HG02970 (cell line): ENCODE results near the gene ABHD17C.
"Not testable (repeated sequence)": the region's sequence is repeated elsewhere in the genome, so short reads cannot be mapped to it uniquely, and the experiment has no call there.

Experiments used
- ATAC-seq: cut with Tn5 transposase; IDR thresholded peaks from one replicate; pipeline ENCODE4 v1.9.1; 2021; ENCODE audit warnings: mild to moderate bottlenecking, moderate library complexity, moderate number of reproducible peaks; ENCODE audit not compliant: unreplicated experiment, low FRiP score

Gene ABHD17C

DNA sequence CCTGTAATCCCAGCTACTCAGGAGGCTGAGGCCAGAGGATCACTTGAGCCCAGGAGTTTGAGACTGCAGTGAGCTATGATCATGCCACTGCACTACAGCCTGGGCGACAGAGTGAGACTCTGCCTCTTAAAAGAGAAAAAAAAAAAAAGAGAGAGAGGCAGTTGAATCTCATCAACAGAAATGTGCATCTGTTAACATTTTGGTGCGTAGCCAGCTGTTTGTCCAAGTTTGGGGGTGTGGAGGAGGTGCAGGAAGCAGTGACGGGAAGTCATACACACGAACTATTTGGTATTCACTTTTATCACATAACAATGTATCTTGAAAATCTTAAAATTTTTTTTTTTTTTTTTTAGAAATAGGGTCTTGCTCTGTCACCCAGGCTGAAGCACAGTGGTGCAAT is 65.8 kb downstream of the ABHD17C start:
- ATAC-seq, result no peak

DNA sequence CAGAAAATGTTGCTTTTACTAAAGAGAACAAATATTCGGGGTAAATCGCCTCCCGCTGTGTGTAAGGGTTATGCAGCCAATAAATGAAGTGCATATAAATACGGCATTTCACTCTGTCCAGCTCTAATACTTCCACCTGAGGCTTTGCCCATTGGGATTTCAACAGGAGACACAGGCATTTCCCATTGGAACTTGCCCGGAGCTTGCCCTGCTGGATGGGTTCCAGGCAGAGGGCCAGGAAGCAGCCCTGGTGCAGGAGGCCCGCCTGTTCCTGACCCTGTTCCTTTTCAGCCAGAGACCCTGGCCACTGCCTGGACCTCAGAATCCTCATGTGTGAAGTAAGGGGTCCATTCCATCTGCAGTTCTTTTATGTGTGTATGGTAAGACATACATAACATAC is 66.6 kb downstream of the ABHD17C start:
- ATAC-seq, result no peak

DNA sequence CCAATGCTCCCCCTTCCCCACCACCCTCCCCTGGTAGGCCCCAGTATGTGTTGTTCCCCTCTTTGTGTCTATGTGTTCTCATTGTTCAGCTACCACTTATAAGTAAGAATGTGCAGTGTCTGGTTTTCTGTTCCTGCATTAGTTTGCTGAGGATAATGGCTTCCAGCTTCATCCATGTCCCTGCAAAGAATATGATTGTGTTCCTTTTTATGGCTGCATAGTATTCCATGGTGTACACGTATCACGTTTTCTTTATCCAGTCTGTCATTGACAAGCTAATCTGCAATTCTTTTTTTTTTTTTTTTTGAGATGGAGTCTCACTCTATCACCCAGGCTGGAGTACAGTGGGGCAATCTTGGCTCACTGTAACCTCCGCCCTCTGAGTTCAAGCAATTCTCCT is 68.1 kb downstream of the ABHD17C start:
- not testable (repeated sequence) for ATAC-seq

DNA sequence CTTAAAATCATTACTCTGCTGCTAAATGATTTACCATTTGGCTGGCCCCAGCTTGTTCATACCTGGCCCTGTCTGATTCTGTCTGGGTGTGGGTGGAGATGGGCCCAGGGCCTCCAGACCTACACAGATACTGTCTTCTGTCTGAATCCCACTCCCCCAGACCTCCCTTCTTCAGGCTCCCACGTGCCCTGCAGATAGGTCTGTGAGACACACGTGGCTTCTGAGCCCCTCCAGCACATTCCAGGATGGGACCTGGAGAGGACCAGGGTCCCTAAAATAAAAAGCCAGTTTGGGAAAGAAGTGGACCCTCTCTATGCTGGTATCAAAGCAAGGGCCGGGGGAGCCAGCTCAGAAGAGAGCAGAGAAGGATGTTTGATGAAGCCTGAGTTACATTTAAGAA is 69.4 kb downstream of the ABHD17C start:
- ATAC-seq, result no peak

DNA sequence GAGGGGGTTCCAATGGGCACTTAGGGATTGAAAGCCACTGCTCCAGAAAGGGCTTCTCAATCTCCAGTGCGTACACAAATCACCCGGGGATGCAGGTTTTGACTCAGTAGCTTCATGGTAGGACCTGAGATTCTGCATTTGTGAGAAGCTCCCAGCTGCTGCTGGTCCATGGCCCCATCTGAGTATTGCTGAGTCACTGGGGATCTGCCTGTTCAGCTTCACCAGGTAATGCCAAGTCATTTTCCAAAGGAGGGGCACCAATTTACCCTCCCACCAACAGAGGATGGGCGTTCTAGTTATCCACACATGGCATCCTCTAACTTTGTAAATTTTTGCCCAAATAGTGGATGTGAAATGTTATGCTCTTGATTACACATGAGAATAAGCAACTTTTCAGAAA is 71.2 kb downstream of the ABHD17C start:
- ATAC-seq, result no peak

DNA sequence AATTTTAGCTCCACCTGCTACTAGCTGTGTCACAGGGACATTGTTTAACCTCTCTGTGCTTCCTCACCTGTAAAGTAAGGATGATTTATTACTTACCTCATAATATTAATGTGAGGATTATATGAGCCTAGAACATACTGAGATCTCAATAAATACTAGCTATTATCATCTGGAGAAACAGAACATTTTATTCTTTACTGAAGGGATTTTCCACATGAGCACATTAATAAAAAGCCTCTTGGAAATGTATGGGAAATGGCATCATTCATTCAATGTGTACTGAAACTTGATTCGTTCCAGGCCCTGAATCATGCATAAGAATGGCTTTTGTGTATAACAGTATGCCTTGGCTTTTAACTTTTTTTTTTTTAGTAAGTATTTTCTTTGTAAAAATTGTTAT is 73.0 kb downstream of the ABHD17C start:
- no peak for ATAC-seq

DNA sequence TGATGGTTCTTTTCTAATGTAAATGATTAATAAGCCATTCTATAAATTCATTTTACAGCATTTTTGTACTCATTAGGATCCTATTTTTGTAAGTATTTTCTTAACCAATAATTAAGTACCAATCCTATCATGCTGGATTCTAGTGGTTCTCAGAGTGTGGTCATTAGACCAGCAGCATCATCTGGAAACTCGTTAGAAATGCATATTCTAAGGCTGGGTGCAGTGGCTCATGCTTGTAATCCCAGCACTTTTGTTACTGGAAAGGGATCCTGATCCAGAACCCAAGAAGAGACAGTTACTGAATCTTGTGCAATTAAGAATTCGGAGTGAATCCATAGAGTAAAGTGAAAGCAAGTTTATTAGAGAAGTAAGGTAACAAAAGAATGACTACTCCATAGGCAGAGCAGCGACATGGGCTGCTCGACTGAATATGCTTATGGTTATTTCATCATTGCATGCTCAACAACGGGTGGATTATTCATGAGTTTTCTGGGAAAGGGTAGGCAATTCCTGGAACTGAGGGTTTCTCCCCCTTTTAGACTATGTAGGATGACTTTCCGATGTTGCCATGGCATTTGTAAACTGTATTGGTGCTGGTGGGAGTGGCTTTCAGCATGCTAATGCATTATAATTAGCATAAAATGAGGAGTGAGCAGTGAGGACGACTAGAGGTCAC is 74.2 kb downstream of the ABHD17C start:
- ATAC-seq, result no peak

DNA sequence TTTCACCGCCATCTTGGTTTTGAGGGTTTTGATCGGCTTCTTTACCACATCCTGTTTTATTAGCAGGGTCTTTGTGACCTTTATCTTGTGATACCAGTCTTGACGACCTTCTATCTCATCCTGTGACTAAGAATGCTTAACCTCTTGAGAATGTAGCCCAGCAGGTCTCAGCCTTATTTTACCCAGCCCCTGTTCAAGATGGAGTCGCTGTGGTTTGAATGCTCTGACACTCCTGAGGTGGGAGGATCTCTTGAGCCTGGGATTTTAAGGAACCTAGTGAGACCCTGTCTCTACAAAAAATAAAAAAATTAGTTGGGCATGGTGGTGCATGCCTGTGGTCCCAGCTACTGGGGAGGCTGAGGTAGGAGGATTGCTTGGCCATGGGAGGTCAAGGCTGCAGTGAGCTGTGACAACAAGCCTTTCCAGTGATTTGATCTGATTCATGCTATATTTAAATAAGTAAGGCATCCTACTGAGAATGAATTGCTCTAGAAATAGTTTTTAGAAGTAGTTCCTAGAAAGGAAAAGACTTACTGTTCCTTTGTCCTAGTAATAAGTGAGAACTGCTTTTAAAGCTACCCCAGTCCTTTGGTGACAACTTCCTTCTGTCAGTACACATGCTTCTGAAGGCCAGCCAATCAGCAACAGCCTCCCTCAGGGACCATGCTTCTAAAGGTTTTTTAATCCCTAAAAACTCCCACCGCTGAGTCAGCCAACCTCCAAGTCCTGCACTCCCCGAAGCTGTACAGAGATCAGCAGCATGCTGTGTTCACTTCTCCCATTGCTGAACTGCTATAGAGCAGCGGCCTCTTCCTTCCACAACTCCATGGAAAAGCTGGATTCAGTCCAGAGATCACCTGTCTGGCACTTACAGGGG is 75.0 kb downstream of the ABHD17C start:
- ATAC-seq, result no peak

DNA sequence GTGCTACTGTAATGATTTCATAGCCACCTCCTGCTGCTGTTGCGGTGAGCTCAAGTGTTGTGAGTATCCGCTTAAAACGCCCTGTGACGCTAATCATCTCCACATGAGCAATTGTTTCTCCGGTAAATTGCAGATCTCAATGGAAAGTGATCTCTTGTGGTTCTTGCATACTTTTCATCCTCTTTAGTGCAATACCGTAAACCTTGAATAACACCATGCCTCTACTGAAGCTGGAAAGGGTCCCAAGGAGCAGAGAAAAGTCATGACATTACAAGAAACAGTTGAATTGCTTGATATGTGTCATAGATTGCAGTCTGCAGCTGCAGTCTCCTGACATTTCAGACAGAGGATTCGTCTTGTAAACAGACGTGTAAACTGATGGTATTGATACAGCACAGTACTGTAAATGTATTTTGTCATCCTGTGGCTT is 78.0 kb downstream of the ABHD17C start:
- no peak for ATAC-seq

DNA sequence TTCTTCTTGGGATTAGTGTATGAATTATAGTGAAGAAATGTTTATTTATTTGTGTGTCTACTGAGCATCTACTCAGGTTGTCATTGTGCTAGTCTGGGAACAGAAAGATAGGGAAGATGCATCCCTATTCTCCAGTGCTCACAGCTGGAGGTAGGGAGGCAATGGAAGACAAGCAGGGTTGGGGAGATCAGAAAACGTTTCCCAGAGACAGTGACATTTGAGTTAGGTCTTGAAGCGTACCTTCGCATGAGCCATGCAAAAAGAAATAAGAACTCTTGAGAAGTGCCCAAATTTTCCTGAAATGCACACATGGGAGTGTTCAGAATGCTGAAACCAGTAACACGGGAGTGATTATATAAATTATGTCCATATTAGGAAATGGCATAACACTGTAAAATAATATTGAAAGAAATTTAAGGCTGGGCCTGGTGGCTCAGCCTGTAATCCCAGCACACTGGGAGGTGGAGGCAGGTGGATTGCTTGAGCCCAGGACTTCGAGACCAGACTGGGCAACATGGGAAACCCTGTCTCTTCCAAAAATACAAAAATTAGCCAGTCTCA is 78.8 kb downstream of the ABHD17C start:
- no peak for ATAC-seq

DNA sequence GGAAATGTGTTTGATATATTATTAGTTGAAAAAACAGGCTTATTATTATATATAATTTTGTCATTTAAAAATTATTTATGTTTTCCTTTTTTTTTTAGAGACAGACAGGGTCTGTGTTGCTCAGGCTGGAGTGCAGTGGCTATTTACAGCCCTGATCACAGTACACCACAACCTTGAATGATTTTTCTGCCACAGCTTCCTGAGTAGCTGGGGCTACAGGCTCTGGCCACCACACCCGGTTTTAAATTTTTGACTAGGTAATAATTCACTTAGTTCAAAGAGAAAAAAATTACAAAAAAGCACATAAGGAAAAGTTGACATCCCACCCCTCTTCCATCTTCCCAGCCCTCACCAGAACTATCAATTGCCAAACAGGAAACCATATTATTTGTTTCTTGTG is 79.4 kb downstream of the ABHD17C start:
- no peak for ATAC-seq

DNA sequence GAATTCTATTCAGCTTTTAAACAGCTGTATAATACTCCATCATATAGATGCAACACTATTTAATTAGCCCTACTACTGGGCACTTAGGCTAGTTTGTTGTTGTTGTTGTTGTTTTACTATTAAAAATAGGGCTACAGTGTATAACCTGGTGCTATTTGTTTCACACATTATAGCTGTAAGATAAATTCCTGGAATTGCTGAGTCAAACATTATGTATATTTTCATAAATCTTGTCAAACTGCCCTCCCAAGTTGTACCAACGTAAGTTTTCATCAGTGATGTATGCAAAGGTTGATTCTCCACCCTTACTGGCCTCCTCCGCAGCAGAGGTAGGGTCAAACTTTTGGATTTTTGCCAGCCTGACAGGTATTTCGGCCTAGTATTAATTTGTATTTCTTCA is 80.2 kb downstream of the ABHD17C start:
- no peak for ATAC-seq

DNA sequence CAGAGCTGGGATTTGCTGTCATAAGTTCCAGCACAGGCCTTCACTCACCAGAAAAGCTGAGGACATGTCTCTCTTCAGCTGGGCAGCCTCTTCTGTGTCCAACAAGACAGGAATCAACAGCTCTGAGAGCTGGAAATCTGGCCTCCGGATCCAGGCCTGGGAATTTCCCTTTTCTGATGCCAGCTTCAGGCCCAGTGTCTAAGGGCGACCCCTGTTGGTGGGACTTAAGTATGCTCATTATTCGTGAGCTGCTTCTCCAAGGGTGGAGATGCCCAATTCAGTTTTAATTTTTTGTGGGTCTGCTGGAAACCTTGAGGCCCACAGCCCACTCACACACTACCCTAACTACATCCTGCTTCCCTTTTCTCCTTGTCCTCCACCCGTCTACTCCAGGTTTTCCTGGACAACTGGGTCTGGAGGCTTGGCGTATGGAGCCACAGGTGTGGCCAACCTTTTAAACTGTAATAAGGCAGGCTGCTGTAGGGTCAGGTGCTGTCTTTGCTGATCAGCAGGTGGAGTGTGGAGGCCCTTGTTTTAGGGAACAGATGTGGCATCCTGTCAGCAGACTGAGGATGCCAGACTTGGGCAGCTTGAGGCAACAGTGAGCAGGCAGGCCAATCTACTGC is 81.4 kb downstream of the ABHD17C start:
- no peak for ATAC-seq

DNA sequence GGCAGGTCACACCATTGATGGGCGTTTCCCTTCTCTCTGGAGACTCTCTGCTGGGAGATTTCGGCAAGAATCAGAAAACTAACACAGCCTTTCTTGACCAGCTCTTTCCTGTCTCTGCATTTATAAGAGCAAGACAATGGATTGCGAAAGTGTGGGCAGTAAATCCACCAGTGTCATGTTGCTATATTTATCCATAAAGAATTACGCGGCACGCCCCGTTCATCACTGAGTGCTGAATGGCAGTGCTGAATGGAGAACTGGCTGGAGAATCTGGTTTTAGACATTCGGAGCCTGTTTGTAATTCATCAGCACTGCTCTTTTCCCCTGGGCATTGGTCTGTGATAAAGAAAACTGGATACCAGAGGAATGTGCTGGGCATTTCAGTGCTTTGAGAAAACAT is 82.0 kb downstream of the ABHD17C start:
- no peak for ATAC-seq

DNA sequence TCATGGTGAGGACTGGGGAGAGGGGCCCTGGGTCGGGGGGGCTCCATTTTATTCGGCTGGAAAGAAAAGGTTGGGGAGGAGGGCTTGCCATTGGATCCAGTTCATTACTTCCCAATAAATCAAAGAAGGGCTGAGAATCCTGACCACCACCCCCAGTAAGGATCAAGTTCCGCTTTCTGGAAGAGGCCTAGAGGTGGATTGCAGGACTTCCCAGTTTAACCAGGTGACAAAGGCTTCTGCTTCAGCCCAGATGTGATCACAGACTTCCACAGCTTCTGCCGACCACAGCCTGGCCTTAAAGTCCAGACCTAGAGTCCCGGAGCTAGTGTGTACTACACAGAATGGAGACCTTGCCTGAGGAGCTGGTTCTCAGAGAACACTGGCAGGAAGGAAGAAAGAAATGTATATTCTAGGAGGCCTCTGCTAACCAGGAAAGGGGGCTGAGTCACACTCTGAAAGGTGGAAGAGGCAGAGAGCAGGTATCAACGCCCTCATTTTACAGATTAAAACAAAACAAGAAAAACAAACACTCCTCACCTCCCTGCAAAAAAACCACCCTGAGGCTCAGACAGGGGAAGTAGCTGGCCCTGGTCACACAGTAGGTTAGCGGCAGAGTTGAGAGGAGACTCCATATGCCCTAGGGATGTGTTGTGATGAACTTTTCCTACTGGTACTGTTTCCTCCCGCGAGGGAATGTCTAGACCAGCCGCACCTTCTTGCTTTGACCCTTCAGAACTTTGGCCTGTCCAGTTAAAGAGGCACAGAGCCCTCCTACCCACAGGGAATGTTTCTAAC is 82.9 kb downstream of the ABHD17C start:
- ATAC-seq, result no peak

DNA sequence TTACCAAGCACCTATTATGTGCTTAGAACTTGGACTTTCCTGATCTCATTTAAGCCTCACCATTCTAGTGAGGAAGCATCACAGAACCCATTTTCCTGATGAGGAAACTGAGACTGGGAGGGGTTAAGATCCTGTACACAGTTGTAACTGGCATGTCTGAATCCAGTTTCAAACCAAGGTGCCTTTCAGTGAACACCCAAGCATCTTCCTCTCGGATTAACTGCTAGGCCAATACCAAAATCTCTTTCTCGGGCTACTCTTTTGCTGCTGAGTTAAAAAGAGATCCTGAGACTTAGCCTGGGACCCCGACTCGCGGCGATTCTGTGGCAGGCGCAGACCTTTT is 83.5 kb downstream of the ABHD17C start:
- ATAC-seq, result no peak

DNA sequence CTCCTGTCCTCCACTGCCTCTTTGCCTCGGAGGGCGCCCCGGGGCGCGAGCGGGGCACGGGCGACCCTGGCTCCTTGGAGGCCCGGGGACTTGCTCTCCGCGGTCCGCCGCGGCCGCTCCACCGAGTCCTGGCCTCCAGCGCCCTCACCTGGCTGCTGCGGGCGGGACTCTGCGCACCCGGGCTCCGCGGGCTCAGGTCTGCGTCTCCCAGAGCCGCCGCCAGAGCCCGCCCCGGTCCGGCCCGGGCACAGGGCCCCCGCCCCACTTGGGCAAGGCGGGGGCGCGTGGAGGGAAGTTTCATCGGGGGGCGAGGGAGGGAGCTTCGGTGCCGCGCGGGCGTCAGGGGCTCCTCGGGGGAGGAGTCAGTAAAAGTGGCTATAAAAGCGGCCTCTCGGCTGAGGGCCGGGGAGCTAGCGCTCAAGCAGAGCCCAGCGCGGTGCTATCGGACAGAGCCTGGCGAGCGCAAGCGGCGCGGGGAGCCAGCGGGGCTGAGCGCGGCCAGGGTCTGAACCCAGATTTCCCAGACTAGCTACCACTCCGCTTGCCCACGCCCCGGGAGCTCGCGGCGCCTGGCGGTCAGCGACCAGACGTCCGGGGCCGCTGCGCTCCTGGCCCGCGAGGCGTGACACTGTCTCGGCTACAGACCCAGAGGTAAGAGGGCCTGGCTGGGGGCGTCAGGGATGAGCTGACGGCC is 84.0 kb downstream of the ABHD17C start, which contains the start of gene CEMIP:
CEMIP (plus strand) TSS at position 407 of the 694 bp plus-strand sequence. CDS start 94,510 bp downstream, outside the sequence.
- ATAC-seq, result no peak

DNA sequence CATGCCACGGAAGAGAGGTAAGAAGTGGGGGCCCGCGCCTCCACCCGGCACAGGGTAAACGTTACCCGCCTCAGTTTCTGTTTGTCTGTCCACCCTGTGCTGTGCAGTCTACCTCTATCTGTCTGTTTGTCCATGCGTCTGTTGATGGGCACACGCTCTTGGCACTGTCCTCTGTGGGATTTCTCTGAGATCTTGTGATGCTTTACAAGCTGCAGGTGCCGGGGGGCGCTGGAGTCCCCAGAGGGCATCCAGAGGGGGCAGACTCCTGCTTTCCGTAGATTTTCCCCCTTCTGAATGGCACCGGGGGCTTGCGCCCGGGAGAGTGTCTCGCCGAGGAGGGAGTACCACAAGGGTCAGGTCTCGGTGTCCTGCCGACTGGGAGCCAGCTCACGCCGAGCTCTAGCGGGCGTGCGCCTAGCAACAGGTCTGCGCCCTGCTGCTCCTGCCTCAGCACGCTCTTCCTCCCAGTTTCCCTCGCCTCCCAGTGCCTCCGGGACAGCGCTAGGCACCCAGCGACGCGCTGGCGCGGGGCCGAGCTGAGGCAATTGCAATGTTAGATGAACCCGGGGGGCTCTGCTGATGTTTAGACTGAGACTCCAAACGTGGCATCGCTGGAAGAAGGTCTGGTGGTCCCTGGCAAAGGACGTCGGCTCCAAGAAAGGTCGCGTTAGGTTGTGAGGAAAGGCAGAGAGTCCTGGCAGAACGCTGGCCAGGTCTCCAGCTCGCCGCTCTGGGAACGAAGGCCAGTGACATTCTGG is 84.7 kb downstream of the ABHD17C start:
- no peak for ATAC-seq
